Thoracic aorta (tissue), 2 donors: ENCODE results near the gene FBXO38. TPM values are rescaled to one million over a fixed set of nuclear protein-coding genes. Genes with fewer than 3 reads are reported as not detected.

Source experiments
- ATAC-seq: fragments of 150-250 bp; one replicate; pipeline ENCODE4 v1.8.0; 2017; ENCODE audit warnings: low read depth; ENCODE audit not compliant: insufficient number of reproducible peaks, low FRiP score
- DNase-seq: peaks from one replicate; pipeline ENCODE4 v3.0.0-alpha.2; 2020; ENCODE audit warnings: low spot score
- H3K27ac ChIP-seq, 2 donors: fragments of 200-600 bp; sonication (generic); 1 replicate in 1 of 2; 2 replicates in 1 of 2; pipeline ENCODE4 v1.5.1; 2016; ENCODE audit warnings: mild to moderate bottlenecking in 2 of 2, moderate library complexity in 2 of 2
- H3K27me3 ChIP-seq: fragments of 200-600 bp; sonication (generic); replicated peaks from 2 replicates; pipeline ENCODE4 v1.6.0; 2016; ENCODE audit warnings: mild to moderate bottlenecking; ENCODE audit not compliant: insufficient read depth
- H3K36me3 ChIP-seq: fragments of 200-600 bp; sonication (generic); one replicate; pipeline ENCODE4 v1.5.1; 2016
- H3K4me1 ChIP-seq, 2 donors: fragments of 200-600 bp; sonication (generic); 1 replicate in 1 of 2; 2 replicates in 1 of 2; pipeline versions ENCODE4 v1.5.1 to v1.6.0; 2016; ENCODE audit warnings: low read depth in 2 of 2, mild to moderate bottlenecking in 1 of 2; ENCODE audit not compliant: control insufficient read depth in 1 of 2
- H3K4me3 ChIP-seq: fragments of 200-600 bp; sonication (generic); 2 replicates; pipeline ENCODE4 v1.5.1; 2016; ENCODE audit warnings: mild to moderate bottlenecking
- H3K9me3 ChIP-seq: fragments of 200-600 bp; sonication (generic); 2 replicates; pipeline ENCODE4 v1.5.1; 2016
- CTCF ChIP-seq: fragments of 200-600 bp; sonication (generic); IDR thresholded peaks from one replicate; pipeline ENCODE4 v1.5.1; 2019; ENCODE audit warnings: antibody characterized with exemption
- total RNA-seq, 2 donors: library from RNA; depleted of rRNA; stranded (reverse); fragments of >200 nt; gene quantifications; one replicate each; pipeline versions ENCODE4 v1.1.0 to v1.2.3, GENCODE V29; 2016

FBXO38 gene
- total RNA-seq, 2 donors from 2014 or later = 33.7 to 121 TPM

GRCh38 chr5:148385094-148385493, 1.3 kb downstream of the FBXO38 start:
- ATAC-seq (no peak), DNase-seq (no peak)
- Histone ChIP-seq H3K4me1 (peaks cover 30 to 56% of the 10 kb centered on the region in 2 donors), H3K27me3 (no peaks in the 10 kb centered on the region), H3K36me3 (no peaks in the 10 kb centered on the region), H3K4me3 (peak overlapping the region; percentile 91), H3K9me3 (no peaks in the 10 kb centered on the region), H3K27ac (no peak overlapping the region)
- TF ChIP-seq CTCF = no peak

GRCh38 chr5:148386041-148386440, 2.3 kb downstream of the FBXO38 start:
- Histone ChIP-seq H3K9me3 (no peaks in the 10 kb centered on the region), H3K4me1 (peaks cover 37 to 58% of the 10 kb centered on the region in 2 donors), H3K36me3 (no peaks in the 10 kb centered on the region), H3K4me3 (no peak overlapping the region), H3K27ac (no peak overlapping the region), H3K27me3 (no peaks in the 10 kb centered on the region)
- DNase-seq (no peak), ATAC-seq (no peak)
- no peak for TF ChIP-seq CTCF

- peaks cover 40 to 63% of the 10 kb centered on the region in 2 donors for H3K4me1 ChIP-seq
- ATAC-seq = no peak
- DNase-seq = no peak
- no peak overlapping the region for H3K4me3 ChIP-seq
- TF ChIP-seq CTCF = no peak
- no peaks in the 10 kb centered on the region for H3K9me3 ChIP-seq
- H3K27me3 ChIP-seq = no peaks in the 10 kb centered on the region
- H3K36me3 ChIP-seq = no peaks in the 10 kb centered on the region
- H3K27ac ChIP-seq = no peak overlapping the region
These were observed 3.6 kb downstream of the FBXO38 start for GRCh38 chr5:148387325-148387724.

- no peak overlapping the region for H3K27ac ChIP-seq
- DNase-seq (no peak), ATAC-seq (no peak)
- H3K36me3 ChIP-seq = no peaks in the 10 kb centered on the region
- TF ChIP-seq CTCF = no peak
- H3K9me3 ChIP-seq = no peaks in the 10 kb centered on the region
- H3K4me1 ChIP-seq = peaks cover 38 to 62% of the 10 kb centered on the region in 2 donors
- H3K4me3 ChIP-seq = no peak overlapping the region
- no peaks in the 10 kb centered on the region for H3K27me3 ChIP-seq
These were observed 4.9 kb downstream of the FBXO38 start for GRCh38 chr5:148388696-148389095.

GRCh38 chr5:148390914-148391313, 7.2 kb downstream of the FBXO38 start:
- peaks cover 27 to 46% of the 10 kb centered on the region in 2 donors for H3K4me1 ChIP-seq
- TF ChIP-seq CTCF = no peak
- no peaks in the 10 kb centered on the region for H3K9me3 ChIP-seq
- H3K27ac ChIP-seq = no peak overlapping the region
- no peaks in the 10 kb centered on the region for H3K27me3 ChIP-seq
- H3K36me3 ChIP-seq = no peaks in the 10 kb centered on the region
- ATAC-seq (no peak), DNase-seq (no peak)
- no peak overlapping the region for H3K4me3 ChIP-seq
